HepG2 (cell line): ENCODE data around the gene HS6ST1. TPM values are rescaled to one million over a fixed set of nuclear protein-coding genes. Genes with fewer than 3 reads are reported as not detected.
A peak's percentile ranks its signal among the peaks of the same experiment; 100 is the strongest.

Source experiments
- HHEX ChIP-seq: IDR thresholded peaks from 2 replicates; pipeline ENCODE4 v1.6.1; 2016; ENCODE audit warnings: control low read depth
- HMGXB3 ChIP-seq: sonication (generic); formaldehyde crosslinking; IDR thresholded peaks from 2 replicates; pipeline ENCODE4 v1.4.0; 2020; ENCODE audit warnings: missing genetic modification reagents, borderline replicate concordance
- HOXA5 ChIP-seq: sonication (generic); formaldehyde crosslinking; IDR thresholded peaks from 2 replicates; pipeline ENCODE4 v1.4.0; 2020; ENCODE audit warnings: missing genetic modification reagents
- MAZ ChIP-seq, 2 experiments: sonication (generic) in 1 of 2; formaldehyde crosslinking in 1 of 2; IDR thresholded peaks; 2 replicates each; pipeline versions ENCODE4 v1.5.0 to v1.6.1; 2012 to 2020; ENCODE audit warnings: low read depth in 2 of 2, mild to moderate bottlenecking in 2 of 2, borderline replicate concordance in 1 of 2, improper control_type of control experiment in 1 of 2, low read length in 1 of 2, missing genetic modification reagents in 1 of 2, moderate library complexity in 1 of 2
- PREB ChIP-seq: sonication (generic); formaldehyde crosslinking; IDR thresholded peaks from 2 replicates; pipeline ENCODE4 v1.4.0; 2020; ENCODE audit warnings: missing genetic modification reagents
- SIX1 ChIP-seq: sonication (generic); formaldehyde crosslinking; IDR thresholded peaks from 2 replicates; pipeline ENCODE4 v1.4.0; 2020; ENCODE audit warnings: missing genetic modification reagents, borderline replicate concordance
- SMARCC2 ChIP-seq: fragments of 450-650 bp; IDR thresholded peaks from 2 replicates; pipeline ENCODE4 v1.6.1; 2017; ENCODE audit warnings: antibody characterized with exemption, mild to moderate bottlenecking
- ZFP62 ChIP-seq: sonication (generic); formaldehyde crosslinking; IDR thresholded peaks from 2 replicates; pipeline ENCODE4 v1.4.0; 2020; ENCODE audit warnings: missing genetic modification reagents
- ZNF10 ChIP-seq: sonication (generic); formaldehyde crosslinking; IDR thresholded peaks from 2 replicates; pipeline ENCODE4 v1.4.0; 2020; ENCODE audit warnings: mild to moderate bottlenecking, low read depth, missing genetic modification reagents, borderline replicate concordance
- ZNF333 ChIP-seq: sonication (generic); formaldehyde crosslinking; IDR thresholded peaks from 2 replicates; pipeline ENCODE4 v1.4.0; 2020; ENCODE audit warnings: mild to moderate bottlenecking, missing genetic modification reagents, borderline replicate concordance
- ZNF563 ChIP-seq: sonication (generic); formaldehyde crosslinking; IDR thresholded peaks from 2 replicates; pipeline ENCODE4 v1.8.0; 2022; ENCODE audit warnings: mild to moderate bottlenecking, moderate library complexity, missing genetic modification reagents
- ZNF570 ChIP-seq: sonication (generic); formaldehyde crosslinking; IDR thresholded peaks from 2 replicates; pipeline ENCODE4 v1.4.0; 2020; ENCODE audit warnings: mild to moderate bottlenecking, missing genetic modification reagents, borderline replicate concordance
- ZNF720 ChIP-seq: sonication (generic); formaldehyde crosslinking; IDR thresholded peaks from 2 replicates; pipeline ENCODE4 v1.4.0; 2020; ENCODE audit warnings: missing genetic modification reagents
- polyA plus RNA-seq, 8 experiments: library from polyadenylated mRNA; depleted of rRNA in 3 of 8; stranded (reverse) in 7 of 8; unstranded in 1 of 8; fragments of >200 nt; fragmentation: Illumina TruSeq in 4 of 8; extraction: Trizol in 4 of 8; gene quantifications; 2 replicates each; pipeline versions ENCODE4 v1.2.1 to v1.2.3, GENCODE V29; 2011 to 2016; ENCODE audit warnings: low read depth in 4 of 8, missing spikeins in 1 of 8, mixed read lengths in 1 of 8; ENCODE audit not compliant: insufficient read depth in 1 of 8
- total RNA-seq, 5 experiments: library from RNA; depleted of rRNA; stranded (reverse); fragments of >200 nt; fragmentation: Illumina TruSeq; extraction: Trizol; gene quantifications; 2 replicates each; pipeline ENCODE4 v1.2.3, GENCODE V29; 2016; ENCODE audit warnings: low read depth in 1 of 5
- TF ChIP-seq, protein P1 (sequence below): sonication (generic); formaldehyde crosslinking; IDR thresholded peaks from 2 replicates; pipeline ENCODE4 v1.5.0; 2020; ENCODE audit warnings: mild to moderate bottlenecking, missing genetic modification reagents, borderline replicate concordance

The HS6ST1 gene
- total and polyA plus RNA-seq, 2 of the 13 experiments (the other 11 are each of a cell fraction or from before 2014, with no cell fraction given), result 34.5 to 84.6 TPM

DNA sequence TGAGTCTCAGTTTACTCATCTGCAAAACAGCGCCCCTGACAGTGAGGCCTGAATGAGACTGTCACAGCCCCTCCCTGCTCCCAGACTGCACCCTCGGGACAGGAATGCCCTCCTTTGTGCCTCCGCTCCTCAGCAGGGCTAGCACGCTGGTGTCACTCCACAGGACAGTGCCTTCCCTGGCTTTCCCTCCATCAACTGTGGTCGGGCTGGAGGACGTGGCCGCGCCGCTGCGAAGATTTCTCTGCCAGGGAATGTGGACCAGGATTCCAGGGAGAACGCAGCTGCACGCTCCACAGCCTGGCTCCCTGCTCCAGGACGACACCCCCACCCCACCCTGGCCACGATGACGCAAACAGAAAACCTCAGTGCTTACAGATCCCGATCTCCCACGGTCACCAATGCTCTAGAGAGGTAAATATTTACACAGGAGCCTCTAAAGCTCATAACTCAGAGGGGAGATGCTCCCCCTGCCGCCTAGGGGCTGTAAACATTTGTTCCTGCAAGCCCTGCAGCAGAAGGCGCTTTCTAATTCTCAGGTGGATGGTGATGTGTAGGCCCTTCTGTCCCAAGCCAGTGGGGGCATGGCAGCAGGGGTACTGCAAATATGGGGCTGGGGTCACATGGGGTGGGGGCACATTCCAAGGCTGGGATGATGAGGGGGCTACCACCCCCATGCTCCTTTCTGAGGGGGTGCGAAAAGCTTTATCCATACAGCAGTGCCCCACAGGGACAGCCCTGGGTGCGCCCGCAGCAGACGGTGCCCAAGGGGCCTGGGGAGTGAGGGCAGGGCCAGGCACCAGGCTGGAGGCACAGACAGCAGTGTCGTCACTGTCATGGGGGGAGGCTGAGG lies 12.4 kb downstream of the HS6ST1 start (continued):
- TF ChIP-seq, protein P1, sequence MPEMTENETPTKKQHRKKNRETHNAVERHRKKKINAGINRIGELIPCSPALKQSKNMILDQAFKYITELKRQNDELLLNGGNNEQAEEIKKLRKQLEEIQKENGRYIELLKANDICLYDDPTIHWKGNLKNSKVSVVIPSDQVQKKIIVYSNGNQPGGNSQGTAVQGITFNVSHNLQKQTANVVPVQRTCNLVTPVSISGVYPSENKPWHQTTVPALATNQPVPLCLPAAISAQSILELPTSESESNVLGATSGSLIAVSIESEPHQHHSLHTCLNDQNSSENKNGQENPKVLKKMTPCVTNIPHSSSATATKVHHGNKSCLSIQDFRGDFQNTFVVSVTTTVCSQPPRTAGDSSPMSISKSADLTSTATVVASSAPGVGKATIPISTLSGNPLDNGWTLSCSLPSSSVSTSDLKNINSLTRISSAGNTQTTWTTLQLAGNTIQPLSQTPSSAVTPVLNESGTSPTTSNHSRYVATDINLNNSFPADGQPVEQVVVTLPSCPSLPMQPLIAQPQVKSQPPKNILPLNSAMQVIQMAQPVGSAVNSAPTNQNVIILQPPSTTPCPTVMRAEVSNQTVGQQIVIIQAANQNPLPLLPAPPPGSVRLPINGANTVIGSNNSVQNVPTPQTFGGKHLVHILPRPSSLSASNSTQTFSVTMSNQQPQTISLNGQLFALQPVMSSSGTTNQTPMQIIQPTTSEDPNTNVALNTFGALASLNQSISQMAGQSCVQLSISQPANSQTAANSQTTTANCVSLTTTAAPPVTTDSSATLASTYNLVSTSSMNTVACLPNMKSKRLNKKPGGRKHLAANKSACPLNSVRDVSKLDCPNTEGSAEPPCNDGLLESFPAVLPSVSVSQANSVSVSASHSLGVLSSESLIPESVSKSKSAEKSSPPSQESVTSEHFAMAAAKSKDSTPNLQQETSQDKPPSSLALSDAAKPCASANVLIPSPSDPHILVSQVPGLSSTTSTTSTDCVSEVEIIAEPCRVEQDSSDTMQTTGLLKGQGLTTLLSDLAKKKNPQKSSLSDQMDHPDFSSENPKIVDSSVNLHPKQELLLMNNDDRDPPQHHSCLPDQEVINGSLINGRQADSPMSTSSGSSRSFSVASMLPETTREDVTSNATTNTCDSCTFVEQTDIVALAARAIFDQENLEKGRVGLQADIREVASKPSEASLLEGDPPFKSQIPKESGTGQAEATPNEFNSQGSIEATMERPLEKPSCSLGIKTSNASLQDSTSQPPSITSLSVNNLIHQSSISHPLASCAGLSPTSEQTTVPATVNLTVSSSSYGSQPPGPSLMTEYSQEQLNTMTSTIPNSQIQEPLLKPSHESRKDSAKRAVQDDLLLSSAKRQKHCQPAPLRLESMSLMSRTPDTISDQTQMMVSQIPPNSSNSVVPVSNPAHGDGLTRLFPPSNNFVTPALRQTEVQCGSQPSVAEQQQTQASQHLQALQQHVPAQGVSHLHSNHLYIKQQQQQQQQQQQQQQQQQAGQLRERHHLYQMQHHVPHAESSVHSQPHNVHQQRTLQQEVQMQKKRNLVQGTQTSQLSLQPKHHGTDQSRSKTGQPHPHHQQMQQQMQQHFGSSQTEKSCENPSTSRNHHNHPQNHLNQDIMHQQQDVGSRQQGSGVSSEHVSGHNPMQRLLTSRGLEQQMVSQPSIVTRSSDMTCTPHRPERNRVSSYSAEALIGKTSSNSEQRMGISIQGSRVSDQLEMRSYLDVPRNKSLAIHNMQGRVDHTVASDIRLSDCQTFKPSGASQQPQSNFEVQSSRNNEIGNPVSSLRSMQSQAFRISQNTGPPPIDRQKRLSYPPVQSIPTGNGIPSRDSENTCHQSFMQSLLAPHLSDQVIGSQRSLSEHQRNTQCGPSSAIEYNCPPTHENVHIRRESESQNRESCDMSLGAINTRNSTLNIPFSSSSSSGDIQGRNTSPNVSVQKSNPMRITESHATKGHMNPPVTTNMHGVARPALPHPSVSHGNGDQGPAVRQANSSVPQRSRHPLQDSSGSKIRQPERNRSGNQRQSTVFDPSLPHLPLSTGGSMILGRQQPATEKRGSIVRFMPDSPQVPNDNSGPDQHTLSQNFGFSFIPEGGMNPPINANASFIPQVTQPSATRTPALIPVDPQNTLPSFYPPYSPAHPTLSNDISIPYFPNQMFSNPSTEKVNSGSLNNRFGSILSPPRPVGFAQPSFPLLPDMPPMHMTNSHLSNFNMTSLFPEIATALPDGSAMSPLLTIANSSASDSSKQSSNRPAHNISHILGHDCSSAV (CRISPR knock-in tag), result no peak
- TF ChIP-seq HMGXB3 (no peak; the same call in 1 of the 2 replicates), PREB (CRISPR knock-in tag) (no peak), SMARCC2 (no peak), ZNF10 (CRISPR knock-in tag) (no peak), ZFP62 (no peak), ZNF333 (no peak), SIX1 (CRISPR knock-in tag) (peak; percentile 69; the same call in 1 of the 2 replicates), HHEX (0 out of 2 replicates have a peak, but pooled peaks have one; percentile 20), MAZ (IDR thresholded peaks at IDR 0.05; ENCODE audit: borderline replicate concordance, low read depth, low read length) (peak; percentile 91), MAZ (CRISPR knock-in tag; IDR thresholded peaks at IDR 0.05; ENCODE audit: low read depth) (peak; percentile 90), ZNF563 (CRISPR knock-in tag) (no peak), HOXA5 (CRISPR knock-in tag) (peak; percentile 69; the same call in 1 of the 2 replicates), ZNF570 (CRISPR knock-in tag) (no peak), ZNF720 (CRISPR knock-in tag) (no peak)
